Measurements from ENCODE around the gene ZNF792. TPM values are rescaled to one million over a fixed set of nuclear protein-coding genes. Genes with fewer than 3 reads are reported as not detected.

Gene ZNF792
- polyA plus RNA-seq, 1 of the 3 experiments (the other 2 are of a cell fraction): 1.5 TPM

GRCh38 chr19:34953092-34953491 is 10.9 kb downstream of the ZNF792 start:
- TF ChIP-seq, protein P1, sequence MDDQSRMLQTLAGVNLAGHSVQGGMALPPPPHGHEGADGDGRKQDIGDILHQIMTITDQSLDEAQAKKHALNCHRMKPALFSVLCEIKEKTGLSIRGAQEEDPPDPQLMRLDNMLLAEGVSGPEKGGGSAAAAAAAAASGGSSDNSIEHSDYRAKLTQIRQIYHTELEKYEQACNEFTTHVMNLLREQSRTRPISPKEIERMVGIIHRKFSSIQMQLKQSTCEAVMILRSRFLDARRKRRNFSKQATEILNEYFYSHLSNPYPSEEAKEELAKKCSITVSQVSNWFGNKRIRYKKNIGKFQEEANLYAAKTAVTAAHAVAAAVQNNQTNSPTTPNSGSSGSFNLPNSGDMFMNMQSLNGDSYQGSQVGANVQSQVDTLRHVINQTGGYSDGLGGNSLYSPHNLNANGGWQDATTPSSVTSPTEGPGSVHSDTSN (IDR thresholded peaks at IDR 0.05): no peak
- no peak for TF ChIP-seq TEAD4 (IDR thresholded peaks at IDR 0.05; ENCODE audit: borderline replicate concordance, insufficient read depth)
- TF ChIP-seq FOXJ3 (CRISPR knock-in tag; IDR thresholded peaks at IDR 0.05): no peak
- TF ChIP-seq, protein P2, sequence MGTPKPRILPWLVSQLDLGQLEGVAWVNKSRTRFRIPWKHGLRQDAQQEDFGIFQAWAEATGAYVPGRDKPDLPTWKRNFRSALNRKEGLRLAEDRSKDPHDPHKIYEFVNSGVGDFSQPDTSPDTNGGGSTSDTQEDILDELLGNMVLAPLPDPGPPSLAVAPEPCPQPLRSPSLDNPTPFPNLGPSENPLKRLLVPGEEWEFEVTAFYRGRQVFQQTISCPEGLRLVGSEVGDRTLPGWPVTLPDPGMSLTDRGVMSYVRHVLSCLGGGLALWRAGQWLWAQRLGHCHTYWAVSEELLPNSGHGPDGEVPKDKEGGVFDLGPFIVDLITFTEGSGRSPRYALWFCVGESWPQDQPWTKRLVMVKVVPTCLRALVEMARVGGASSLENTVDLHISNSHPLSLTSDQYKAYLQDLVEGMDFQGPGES (IDR thresholded peaks at IDR 0.05; ENCODE audit: low read depth, low read length): no peak
- no peak for TF ChIP-seq EP300 (IDR thresholded peaks at IDR 0.05; ENCODE audit: borderline replicate concordance in 1 of 2, low read depth in 1 of 2, low read length in 1 of 2)
- TF ChIP-seq, protein P3, sequence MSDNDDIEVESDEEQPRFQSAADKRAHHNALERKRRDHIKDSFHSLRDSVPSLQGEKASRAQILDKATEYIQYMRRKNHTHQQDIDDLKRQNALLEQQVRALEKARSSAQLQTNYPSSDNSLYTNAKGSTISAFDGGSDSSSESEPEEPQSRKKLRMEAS (IDR thresholded peaks at IDR 0.05; ENCODE audit: low read depth): no peak
- TF ChIP-seq, protein P4, sequence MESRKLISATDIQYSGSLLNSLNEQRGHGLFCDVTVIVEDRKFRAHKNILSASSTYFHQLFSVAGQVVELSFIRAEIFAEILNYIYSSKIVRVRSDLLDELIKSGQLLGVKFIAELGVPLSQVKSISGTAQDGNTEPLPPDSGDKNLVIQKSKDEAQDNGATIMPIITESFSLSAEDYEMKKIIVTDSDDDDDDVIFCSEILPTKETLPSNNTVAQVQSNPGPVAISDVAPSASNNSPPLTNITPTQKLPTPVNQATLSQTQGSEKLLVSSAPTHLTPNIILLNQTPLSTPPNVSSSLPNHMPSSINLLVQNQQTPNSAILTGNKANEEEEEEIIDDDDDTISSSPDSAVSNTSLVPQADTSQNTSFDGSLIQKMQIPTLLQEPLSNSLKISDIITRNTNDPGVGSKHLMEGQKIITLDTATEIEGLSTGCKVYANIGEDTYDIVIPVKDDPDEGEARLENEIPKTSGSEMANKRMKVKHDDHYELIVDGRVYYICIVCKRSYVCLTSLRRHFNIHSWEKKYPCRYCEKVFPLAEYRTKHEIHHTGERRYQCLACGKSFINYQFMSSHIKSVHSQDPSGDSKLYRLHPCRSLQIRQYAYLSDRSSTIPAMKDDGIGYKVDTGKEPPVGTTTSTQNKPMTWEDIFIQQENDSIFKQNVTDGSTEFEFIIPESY (IDR thresholded peaks at IDR 0.05; ENCODE audit: borderline replicate concordance, low read depth): no peak
- TF ChIP-seq GATA2 (CRISPR knock-in tag; IDR thresholded peaks at IDR 0.05): no peak
- no peak for TF ChIP-seq FOSL2 (IDR thresholded peaks at IDR 0.05; ENCODE audit: borderline replicate concordance, low read depth)
- no peak for TF ChIP-seq NFIC (IDR thresholded peaks at IDR 0.05; ENCODE audit: borderline replicate concordance)
- no peak for TF ChIP-seq GABPA (IDR thresholded peaks at IDR 0.05; ENCODE audit: low read depth)
- TF ChIP-seq EZH2phosphoT487 (IDR thresholded peaks at IDR 0.05; ENCODE audit: borderline replicate concordance, low read depth): no peak
- no peak for TF ChIP-seq MXI1 (IDR thresholded peaks at IDR 0.05; ENCODE audit: low read depth, low read length)
- TF ChIP-seq TCF12 (IDR thresholded peaks at IDR 0.05): no peak
- TF ChIP-seq FOXM1 (IDR thresholded peaks at IDR 0.05; ENCODE audit: low read depth): no peak
- no peak for TF ChIP-seq JUND (IDR thresholded peaks at IDR 0.05)
- no peak for TF ChIP-seq CTCF (IDR thresholded peaks at IDR 0.05)
- ChIA-PET POLR2A (no interaction called here), CTCF (interaction anchor here (0.7 kb wide), 1 partner anchor 215 kb away, joined by 3 read pairs; no protein-coding TSS in a partner anchor)
- H3K9me2 ChIP-seq: no peaks in the 10 kb centered on the region
- H3K9ac ChIP-seq: no peak overlapping the region
- no peak overlapping the region for H3K4me2 ChIP-seq
- H2AFZ ChIP-seq (ENCODE audit: low read depth): no peak overlapping the region
- no peaks in the 10 kb centered on the region for H4K20me1 ChIP-seq (ENCODE audit: insufficient read depth)
- H3F3A ChIP-seq (replicated peaks; ENCODE audit: insufficient read depth): no peaks in the 10 kb centered on the region
- DNase-seq: no peak
- no peak overlapping the region for H3K27ac ChIP-seq (ENCODE audit: low read depth in 2 of 2, low read length in 1 of 2)
- no peaks in the 10 kb centered on the region for H3K27me3 ChIP-seq (ENCODE audit: insufficient read depth)
- H3K79me2 ChIP-seq (ENCODE audit: insufficient read depth): no peaks in the 10 kb centered on the region
- peaks cover 29 to 61% of the 10 kb centered on the region in 2 experiments for H3K36me3 ChIP-seq (replicated peaks in 1 of 2; ENCODE audit: control insufficient read depth in 1 of 2, insufficient read depth in 2 of 2, low read length in 1 of 2)
- peaks cover 24% of the 10 kb centered on the region; the same call in 1 of the 2 replicates for H3K9me3 ChIP-seq
- no peaks in the 10 kb centered on the region for H3K4me1 ChIP-seq (ENCODE audit: control insufficient read depth in 1 of 2, insufficient read depth in 2 of 2, low read depth in 1 of 2, low read length in 1 of 2)
- no peak overlapping the region for H3K4me3 ChIP-seq (ENCODE audit: low read depth in 2 of 2, low read length in 1 of 2)

Data from SK-N-SH (cell line).